H1 (cell line): ENCODE data around the gene CDC14B.

ENCODE experiments used
- CHD7 ChIP-seq: fragments of 300-600 bp; sonication (generic); IDR thresholded peaks from 2 replicates; pipeline ENCODE4 v1.7.1; 2012; ENCODE audit warnings: low read length, moderate library complexity, mild to moderate bottlenecking, inconsistent platforms; ENCODE audit not compliant: insufficient replicate concordance
- PHF8 ChIP-seq: fragments of 200-600 bp; sonication (generic); conservative IDR thresholded peaks from 2 replicates; pipeline ENCODE4 v1.7.1; 2012; ENCODE audit warnings: low read depth, mild to moderate bottlenecking, inconsistent platforms, low read length, moderate library complexity
- POU5F1 ChIP-seq: IDR thresholded peaks from 2 replicates; pipeline ENCODE4 v1.6.1; 2011; ENCODE audit warnings: low read depth, mild to moderate bottlenecking, low read length, moderate library complexity
- RAD21 ChIP-seq, 2 experiments: IDR thresholded peaks in 1 of 2; conservative IDR thresholded peaks in 1 of 2; 2 replicates each; pipeline ENCODE4 v1.6.1; 2011; ENCODE audit warnings: low read depth in 2 of 2, low read length in 2 of 2, improper control_type of control experiment in 1 of 2, inconsistent platforms in 1 of 2, mild to moderate bottlenecking in 1 of 2, moderate library complexity in 1 of 2
- RBBP5 ChIP-seq: IDR thresholded peaks from 2 replicates; pipeline ENCODE4 v1.7.1; 2012; ENCODE audit warnings: low read depth, mild to moderate bottlenecking, inconsistent platforms, low read length, moderate library complexity, borderline replicate concordance
- SIX5 ChIP-seq: IDR thresholded peaks from 2 replicates; pipeline ENCODE4 v1.6.1; 2011; ENCODE audit warnings: mild to moderate bottlenecking, low read depth, low read length
- USF2 ChIP-seq: IDR thresholded peaks from 2 replicates; pipeline ENCODE4 v1.6.1; 2011; ENCODE audit warnings: low read length, improper control_type of control experiment

- TF ChIP-seq USF2 (no peak), CHD7 (no peak), RAD21 (IDR thresholded peaks at IDR 0.05 in 1 of 2, conservative IDR thresholded peaks at IDR 0.05 in 1 of 2; ENCODE audit: low read depth in 2 of 2, low read length in 2 of 2) (no peak), SIX5 (no peak), POU5F1 (no peak), RBBP5 (no peak), PHF8 (no peak)
These were observed 118.7 kb downstream of the CDC14B start for GRCh38 chr9:96500696-96501632.
